K562 (cell line): ENCODE measurements around the gene TMEM214. TPM values are rescaled to one million over a fixed set of nuclear protein-coding genes. Genes with fewer than 3 reads are reported as not detected.

Experiments
- ATAC-seq: fragments of 200-7000 bp; cut with Tn5 transposase; 3 replicates; pipeline ENCODE4 v1.9.1; 2020; ENCODE audit warnings: moderate library complexity
- BruUV-seq: library from RNA; stranded (reverse); fragments of 400-500 nt; replicated peaks from 2 replicates; lab custom pipeline; 2021; lab: Mats Ljungman, UMichigan
- CTCF ChIA-PET: fragments of 300-600 bp; formaldehyde crosslinking; extraction: SDS; loops from one replicate; lab custom pipeline; 2021; ENCODE audit warnings: low intra/inter-chr PET ratio; lab: Yijun Ruan, JAX
- POLR2A ChIA-PET: fragments of 300-600, 350-650 bp; sonication (Branson Sonifier 250); formaldehyde crosslinking; extraction: SDS; loops from one replicate; lab custom pipeline; 2021; ENCODE audit warnings: antibody characterized with exemption, inconsistent platforms; lab: Yijun Ruan, JAX
- DNase-seq, 4 experiments: peaks; one replicate each; pipeline versions ENCODE4 v3.0.0 to v3.0.0-alpha.2; 2011 to 2018; ENCODE audit warnings: low spot score in 3 of 4, mixed read lengths in 3 of 4; ENCODE audit errors: extremely low read depth in 1 of 4
- FAIRE-seq: peaks from 2 replicates; lab custom pipeline; 2011; peaks lifted over from hg19 to GRCh38; lab: Jason Lieb, UNC
- H2AFZ ChIP-seq: 2 replicates; pipeline ENCODE4 v1.6.0; 2011; ENCODE audit warnings: low read depth, low read length, control low read depth, inconsistent platforms
- H3K27ac ChIP-seq: fragments of 200-600 bp; 3 replicates; pipeline ENCODE4 v1.8.0; 2011; ENCODE audit warnings: low read depth, mild to moderate bottlenecking, control low read depth, inconsistent platforms, low read length, moderate library complexity, mixed read lengths; ENCODE audit errors: extremely low read depth
- H3K27me3 ChIP-seq, 2 experiments: fragments of 300-600 bp in 1 of 2; 2 replicates in 1 of 2; 3 replicates in 1 of 2; pipeline versions ENCODE4 v1.6.0 to v1.8.0; 2011; ENCODE audit warnings: inconsistent platforms in 2 of 2, low read length in 2 of 2, mild to moderate bottlenecking in 1 of 2, mixed read lengths in 1 of 2, moderate library complexity in 1 of 2; ENCODE audit not compliant: control insufficient read depth in 2 of 2, insufficient read depth in 2 of 2
- H3K36me3 ChIP-seq: fragments of 300-600 bp; 3 replicates; pipeline ENCODE4 v1.8.0; 2011; ENCODE audit warnings: mild to moderate bottlenecking, low read length, inconsistent platforms; ENCODE audit not compliant: control insufficient read depth, insufficient read depth
- H3K4me1 ChIP-seq, 2 experiments: fragments of 200-600 bp in 1 of 2; replicated peaks in 1 of 2; 2 replicates in 1 of 2; 3 replicates in 1 of 2; pipeline versions ENCODE4 v1.5.1 to v1.8.0; 2011; ENCODE audit warnings: inconsistent platforms in 2 of 2, low read length in 2 of 2, mild to moderate bottlenecking in 1 of 2, mixed read lengths in 1 of 2, moderate library complexity in 1 of 2; ENCODE audit not compliant: control insufficient read depth in 2 of 2, insufficient read depth in 2 of 2
- H3K4me2 ChIP-seq: 2 replicates; pipeline ENCODE4 v1.6.1; 2011; ENCODE audit warnings: low read length, control low read depth, inconsistent platforms, mixed read lengths; ENCODE audit not compliant: insufficient read depth
- H3K4me3 ChIP-seq: fragments of 200-600 bp; sonication (generic), shearing (Covaris generic); 2 replicates; pipeline ENCODE4 v1.5.1; 2016; ENCODE audit warnings: control low read depth, inconsistent platforms
- H3K79me2 ChIP-seq: fragments of 200-600 bp; 3 replicates; pipeline ENCODE4 v1.8.0; 2011; ENCODE audit warnings: low read length, inconsistent platforms; ENCODE audit not compliant: control insufficient read depth, insufficient read depth
- H3K9ac ChIP-seq, 2 experiments: 2 replicates each; pipeline versions ENCODE4 v1.6.0 to v1.6.1; 2011; ENCODE audit warnings: low read depth in 2 of 2, low read length in 2 of 2, control low read depth in 1 of 2, inconsistent platforms in 1 of 2, mild to moderate bottlenecking in 1 of 2, mixed read lengths in 1 of 2; ENCODE audit not compliant: insufficient read depth in 1 of 2
- H3K9me1 ChIP-seq: one replicate; pipeline ENCODE4 v1.6.0; 2011; ENCODE audit warnings: inconsistent platforms, mild to moderate bottlenecking, low read length, moderate library complexity; ENCODE audit not compliant: control insufficient read depth, insufficient read depth
- H3K9me3 ChIP-seq: replicated peaks from 2 replicates; pipeline ENCODE4 v1.5.1; 2011; ENCODE audit warnings: low read depth, low read length, inconsistent platforms; ENCODE audit not compliant: control insufficient read depth, insufficient read depth
- H4K20me1 ChIP-seq: replicated peaks from 2 replicates; pipeline ENCODE4 v1.6.1; 2011; ENCODE audit warnings: low read length, inconsistent platforms, mixed read lengths; ENCODE audit not compliant: control insufficient read depth, insufficient read depth
- ARID3B ChIP-seq: fragments of 250-450 bp; sonication (Bioruptor Pico); IDR thresholded peaks from 2 replicates; pipeline ENCODE4 v1.4.0; 2020; ENCODE audit warnings: borderline replicate concordance
- BMI1 ChIP-seq: fragments of 150-350 bp; IDR thresholded peaks from 2 replicates; pipeline ENCODE4 v1.6.1; 2014; ENCODE audit warnings: low read length
- CHCHD3 ChIP-seq: fragments of 250-450 bp; sonication (Bioruptor Pico); IDR thresholded peaks from 2 replicates; pipeline ENCODE4 v2.1.2; 2022; ENCODE audit warnings: mild to moderate bottlenecking
- CREB1 ChIP-seq, 2 experiments: sonication (generic) in 1 of 2; formaldehyde crosslinking in 1 of 2; IDR thresholded peaks; 2 replicates each; pipeline versions ENCODE4 v1.6.1 to v1.8.0; 2012 to 2022; ENCODE audit warnings: inconsistent platforms in 1 of 2, mild to moderate bottlenecking in 1 of 2, missing genetic modification reagents in 1 of 2, moderate library complexity in 1 of 2
- DPF2 ChIP-seq: fragments of 450-650 bp; IDR thresholded peaks from 2 replicates; pipeline ENCODE4 v1.6.1; 2016
- ETV1 ChIP-seq: fragments of 450-650 bp; conservative IDR thresholded peaks from 2 replicates; pipeline ENCODE4 v1.6.1; 2016; ENCODE audit warnings: missing genetic modification characterization, control low read depth, low read depth, missing compliant biosample characterization
- HDAC6 ChIP-seq: IDR thresholded peaks from 2 replicates; pipeline ENCODE4 v1.6.1; 2012; ENCODE audit warnings: low read depth, mild to moderate bottlenecking, control low read depth, inconsistent platforms, low read length, moderate library complexity
- HLTF ChIP-seq: fragments of 450-650 bp; IDR thresholded peaks from 2 replicates; pipeline ENCODE4 v1.6.1; 2016
- IRF1 ChIP-seq: sonication (generic); formaldehyde crosslinking; IDR thresholded peaks from 2 replicates; pipeline ENCODE4 v1.8.0; 2022; ENCODE audit warnings: missing genetic modification reagents, mild to moderate bottlenecking, borderline replicate concordance
- JUND ChIP-seq, 2 experiments: IDR thresholded peaks; 2 replicates in 1 of 2; 3 replicates in 1 of 2; pipeline ENCODE4 v1.6.1; 2011; ENCODE audit warnings: borderline replicate concordance in 2 of 2, low read depth in 2 of 2, low read length in 2 of 2, improper control_type of control experiment in 1 of 2, missing biosample characterization in 1 of 2, missing genetic modification characterization in 1 of 2, missing genetic modification reagents in 1 of 2
- MYC ChIP-seq, 2 experiments: fragments of 250-450 bp in 1 of 2; sonication (Bioruptor Pico) in 1 of 2; IDR thresholded peaks; 2 replicates each; pipeline versions ENCODE4 v1.5.1 to v1.6.1; 2012 to 2021; ENCODE audit warnings: low read depth in 2 of 2, borderline replicate concordance in 1 of 2, improper control_type of control experiment in 1 of 2, low read length in 1 of 2, mild to moderate bottlenecking in 1 of 2, moderate library complexity in 1 of 2
- POLR2G ChIP-seq: fragments of 200-400 bp; formaldehyde crosslinking; IDR thresholded peaks from 2 replicates; pipeline ENCODE4 v1.6.1; 2017; ENCODE audit warnings: low read depth, mild to moderate bottlenecking, antibody characterized with exemption, low read length, moderate library complexity
- SNAPC5 ChIP-seq: fragments of 250-450 bp; sonication (Bioruptor Pico); IDR thresholded peaks from 2 replicates; pipeline ENCODE4 v1.8.0; 2021; ENCODE audit warnings: moderate library complexity, mild to moderate bottlenecking, inconsistent platforms
- THRA ChIP-seq: fragments of 450-650 bp; IDR thresholded peaks from 2 replicates; pipeline ENCODE4 v1.6.1; 2017; ENCODE audit warnings: mild to moderate bottlenecking, moderate library complexity
- ZNF12 ChIP-seq: sonication (generic); formaldehyde crosslinking; IDR thresholded peaks from 2 replicates; pipeline ENCODE4 v1.4.0; 2020; ENCODE audit warnings: mild to moderate bottlenecking, missing genetic modification reagents
- ZNF354B ChIP-seq: fragments of 250-450 bp; sonication (Bioruptor Pico); IDR thresholded peaks from 2 replicates; pipeline ENCODE4 v1.4.0; 2020
- ZNF444 ChIP-seq: fragments of 250-450 bp; sonication (Bioruptor Pico); IDR thresholded peaks from 2 replicates; pipeline ENCODE4 v1.4.0; 2020; ENCODE audit warnings: mild to moderate bottlenecking, moderate library complexity
- WGBS: fragments of 100-300 bp; shearing (Covaris generic); methylation state at CpG from one replicate; pipeline ENCODE4 v1.1.6; 2016; ENCODE audit warnings: low coverage, mixed read lengths; ENCODE audit not compliant: insufficient coverage; ENCODE audit errors: missing lambda C conversion rate; 5-methylcytosine and 5-hydroxymethylcytosine counted together
- in situ Hi-C: fragments of 300-500 bp; cut with MboI; formaldehyde crosslinking; loops from 4 replicates; pipeline ENCODE4 v1.15.0; 2018; ENCODE audit warnings: inconsistent platforms, mixed read lengths
- intact Hi-C: fragments of 100-400 bp; cut with micrococcal nuclease; formaldehyde crosslinking; loops from 2 replicates; pipeline ENCODE4 v1.14.2; 2022
- polyA plus RNA-seq, 8 experiments: library from polyadenylated mRNA; depleted of rRNA in 4 of 8; stranded (reverse) in 5 of 8; unstranded in 3 of 8; fragments of >200 nt; fragmentation: Nextera tagmentation in 2 of 8; fragmentation: Illumina TruSeq in 1 of 8; extraction: Ambion mirVana in 2 of 8; extraction: Trizol in 1 of 8; gene quantifications; 2 replicates each; pipeline versions ENCODE4 v1.2.1 to v1.2.3, GENCODE V29; 2011 to 2014; ENCODE audit warnings: inconsistent platforms in 1 of 8, missing spikeins in 1 of 8
- total RNA-seq, 7 experiments: library from RNA; depleted of rRNA in 6 of 7; stranded (reverse); fragments of >200 nt in 6 of 7; fragmentation: Illumina TruSeq in 2 of 7; extraction: Trizol in 2 of 7; gene quantifications; 2 replicates each; pipeline versions ENCODE4 v1.2.1 to v1.2.3, GENCODE V29; 2011 to 2021; ENCODE audit warnings: low replicate concordance in 1 of 7

The TMEM214 gene
- total and polyA plus RNA-seq, 9 of the 15 experiments (the other 6 are each of a cell fraction or from before 2014, with no cell fraction given): 11.4 to 81.4 (median 44.1) TPM

GRCh38 chr2:27050281-27050995 is 17.7 kb downstream of the TMEM214 start:
- Histone ChIP-seq H3K27ac (peak overlapping the region; percentile 95), H3K9me1 (no peaks in the 10 kb centered on the region), H3K4me2 (peak overlapping the region; percentile 98), H3K4me1 (peaks cover 12 to 22% of the 10 kb centered on the region in 2 experiments; a peak in 3 of 5 replicates), H3K79me2 (0 out of 3 replicates have a peak, but pooled peaks cover 5% of the 10 kb centered on the region), H3K4me3 (peak overlapping the region; percentile 84), H4K20me1 (no peaks in the 10 kb centered on the region; the same call in 1 of the 2 replicates), H3K27me3 (no peaks in the 10 kb centered on the region), H3K36me3 (peaks cover 30% of the 10 kb centered on the region; the same call in 2 of the 3 replicates), H2AFZ (peak overlapping the region; percentile 92), H3K9me3 (no peaks in the 10 kb centered on the region), H3K9ac (peak overlapping the region in 1 of 2 experiments; percentile 85; a peak in 2 of 4 replicates)
- CTCF ChIA-PET: no interaction called here
- FAIRE-seq (peak; percentile 73), DNase-seq (peak; percentile 64 to 86 (median 70)), ATAC-seq (peak; percentile 77)
- POLR2A ChIA-PET: interaction anchor here (0.6 to 10.5 kb wide), 15 partner anchors 9 to 253 kb away, joined by 3 to 112 read pairs (median 5); partner anchors contain the start of genes OST4 and TMEM214
- 68% methylated on average over 43 of the region's 48 CpGs for WGBS
- no TSS peak for BruUV-seq
- in situ Hi-C loops (no loop called here), intact Hi-C loops (loop anchor here (2.0 kb wide), 2 partner anchors 18 to 30 kb away; partner anchors contain the start of gene TMEM214)
- TF ChIP-seq ZNF444 (CRISPR knock-in tag) (no peak), HLTF (no peak), BMI1 (no peak), MYC (IDR thresholded peaks at IDR 0.05; ENCODE audit: low read depth, low read length) (no peak), MYC (CRISPR knock-in tag; IDR thresholded peaks at IDR 0.05; ENCODE audit: borderline replicate concordance, low read depth) (no peak), CHCHD3 (CRISPR knock-in tag) (no peak), IRF1 (CRISPR knock-in tag) (no peak), ETV1 (no peak; the same call in 1 of the 2 replicates), CREB1 (IDR thresholded peaks at IDR 0.05) (no peak), CREB1 (CRISPR knock-in tag; IDR thresholded peaks at IDR 0.05) (no peak), HDAC6 (no peak), SNAPC5 (CRISPR knock-in tag) (no peak), THRA (no peak), ZNF354B (CRISPR knock-in tag) (no peak), JUND (IDR thresholded peaks at IDR 0.05; ENCODE audit: borderline replicate concordance, low read depth, low read length) (peak; percentile 37; the same call in 1 of the 2 replicates), JUND (tag; IDR thresholded peaks at IDR 0.05; ENCODE audit: borderline replicate concordance, low read depth, low read length) (no peak; the same call in 2 of the 3 replicates), ZNF12 (no peak), ARID3B (CRISPR knock-in tag) (no peak), DPF2 (no peak), POLR2G (peak; percentile 78)
